CD4-positive, alpha-beta T cell (primary cell): ENCODE data around the gene PCDHGB1. TPM values are rescaled to one million over a fixed set of nuclear protein-coding genes. Genes with fewer than 3 reads are reported as not detected.

Experiments used
- ATAC-seq: fragments of 200-7000 bp; cut with Tn5 transposase; one replicate; pipeline ENCODE4 v1.10.0; 2022; ENCODE audit warnings: mild to moderate bottlenecking; ENCODE audit not compliant: poor library complexity
- CTCF ChIA-PET: fragments of 350-600 bp; sonication (Branson Sonifier 250); formaldehyde crosslinking; loops from one replicate; lab custom pipeline; 2021; ENCODE audit warnings: antibody characterized with exemption, inconsistent platforms; lab: Charles Lee
- POLR2A ChIA-PET: fragments of 350-600 bp; sonication (Branson Sonifier 250); formaldehyde crosslinking; loops from one replicate; lab custom pipeline; 2021; ENCODE audit warnings: antibody characterized with exemption, inconsistent platforms; lab: Charles Lee
- DNase-seq, 14 experiments: peaks; one replicate each; pipeline ENCODE4 v3.0.0-alpha.2; 2013 to 2020; ENCODE audit warnings: mixed read lengths in 2 of 14
- H3K27ac ChIP-seq, 2 donors: one replicate each; pipeline versions ENCODE4 v1.5.1 to v1.7.0; 2013; ENCODE audit warnings: low read length in 2 of 2, low read depth in 1 of 2, mild to moderate bottlenecking in 1 of 2
- H3K27me3 ChIP-seq, 2 experiments: 1 replicate in 1 of 2; 2 replicates in 1 of 2; pipeline versions ENCODE4 v1.6.1 to v1.7.0; 2013; ENCODE audit warnings: low read length in 2 of 2, control low read depth in 1 of 2, mild to moderate bottlenecking in 1 of 2, moderate library complexity in 1 of 2; ENCODE audit not compliant: insufficient read depth in 2 of 2, control insufficient read depth in 1 of 2
- H3K36me3 ChIP-seq: one replicate; pipeline ENCODE4 v1.6.1; 2013; ENCODE audit warnings: low read length, control low read depth; ENCODE audit not compliant: insufficient read depth
- H3K4me1 ChIP-seq: one replicate; pipeline ENCODE4 v1.6.1; 2013; ENCODE audit warnings: low read length, control low read depth; ENCODE audit not compliant: insufficient read depth
- H3K4me3 ChIP-seq: one replicate; pipeline ENCODE4 v1.5.1; 2013; ENCODE audit warnings: mild to moderate bottlenecking, low read length, moderate library complexity
- H3K9me3 ChIP-seq, 2 experiments: 1 replicate in 1 of 2; 2 replicates in 1 of 2; pipeline versions ENCODE4 v1.6.1 to v1.7.0; 2013; ENCODE audit warnings: low read length in 2 of 2, mild to moderate bottlenecking in 2 of 2, control low read depth in 1 of 2, moderate library complexity in 1 of 2; ENCODE audit not compliant: control insufficient read depth in 1 of 2, insufficient read depth in 1 of 2
- H3K27ac Mint-ChIP-seq: one replicate; pipeline ENCODE4 v1.8.0; 2020; ENCODE audit warnings: mixed read lengths
- H3K27me3 Mint-ChIP-seq: one replicate; pipeline ENCODE4 v1.8.0; 2021; ENCODE audit warnings: mixed read lengths
- H3K36me3 Mint-ChIP-seq: one replicate; pipeline ENCODE4 v1.8.0; 2021; ENCODE audit warnings: low read depth, mixed read lengths
- H3K4me1 Mint-ChIP-seq: one replicate; pipeline ENCODE4 v1.8.0; 2021; ENCODE audit warnings: low read depth, mixed read lengths
- H3K4me3 Mint-ChIP-seq: one replicate; pipeline ENCODE4 v1.8.0; 2020; ENCODE audit warnings: mild to moderate bottlenecking, mixed read lengths
- H3K9me3 Mint-ChIP-seq: one replicate; pipeline ENCODE4 v1.8.0; 2020; ENCODE audit warnings: mixed read lengths
- CTCF ChIP-seq: fragments of 200-600 bp; IDR thresholded peaks from one replicate; pipeline ENCODE4 v1.8.0; 2022; ENCODE audit warnings: antibody characterized with exemption, mild to moderate bottlenecking
- intact Hi-C, 2 experiments: fragments of 100-400 bp; cut with DNase I in 1 of 2; cut with micrococcal nuclease in 1 of 2; formaldehyde crosslinking; loops; one replicate each; pipeline versions ENCODE4 v1.15.1 to v1.9.0; 2023 to 2025; cut with DNase I, micrococcal nuclease
- total RNA-seq, 174 experiments: library from RNA in 2 of 174; stranded (reverse) in 2 of 174; gene quantifications; one replicate each; pipeline ENCODE4 v1.2.3 and lab custom pipeline; 2021 to 2026

PCDHGB1 gene
- total RNA-seq, 2 experiments from 2014 or later = 0.05 TPM; not detected in 1

- H3K36me3 Mint-ChIP-seq = peaks cover 33% of the 10 kb centered on the region
- no peak overlapping the region for H3K27ac Mint-ChIP-seq
- H3K4me3 ChIP-seq = no peak overlapping the region
- no peaks in the 10 kb centered on the region for H3K4me1 Mint-ChIP-seq
- ChIA-PET CTCF (interaction anchor here (1.5 kb wide), 1 partner anchor 230 kb away, joined by 3 read pairs; the partner anchor contains the start of gene DIAPH1), POLR2A (no interaction called here)
- peaks cover 30% of the 10 kb centered on the region for H3K9me3 Mint-ChIP-seq
- no peak overlapping the region for H3K4me3 Mint-ChIP-seq
- no peak for DNase-seq
- no peak for TF ChIP-seq CTCF
- peaks cover 89% of the 10 kb centered on the region for H3K27me3 Mint-ChIP-seq
- H3K4me1 ChIP-seq = no peaks in the 10 kb centered on the region
- H3K27me3 ChIP-seq = peaks cover 57 to 88% of the 10 kb centered on the region in 2 experiments
- peaks cover 48 to 70% of the 10 kb centered on the region in 2 experiments for H3K9me3 ChIP-seq
- no peaks in the 10 kb centered on the region for H3K36me3 ChIP-seq
- intact Hi-C loops = no loop called here
- ATAC-seq = no peak
- H3K27ac ChIP-seq = no peak overlapping the region
Observed at GRCh38 chr5:141388661-141389060, 38.8 kb downstream of the PCDHGB1 start.

GRCh38 chr5:141389153-141390042 lies 39.5 kb downstream of the PCDHGB1 start:
- Mint-ChIP-seq H3K27ac (no peak overlapping the region), H3K4me1 (no peaks in the 10 kb centered on the region), H3K36me3 (peaks cover 33% of the 10 kb centered on the region), H3K4me3 (no peak overlapping the region), H3K27me3 (peaks cover 89% of the 10 kb centered on the region), H3K9me3 (peaks cover 31% of the 10 kb centered on the region)
- TF ChIP-seq CTCF = no peak
- POLR2A ChIA-PET = no interaction called here
- no peak for ATAC-seq
- Histone ChIP-seq H3K36me3 (no peaks in the 10 kb centered on the region), H3K27me3 (peaks cover 58 to 87% of the 10 kb centered on the region in 2 experiments), H3K9me3 (peaks cover 50 to 70% of the 10 kb centered on the region in 2 experiments), H3K4me1 (no peaks in the 10 kb centered on the region), H3K27ac (no peak overlapping the region), H3K4me3 (no peak overlapping the region)
- CTCF ChIA-PET = no interaction called here
- intact Hi-C loops = no loop called here
- no peak for DNase-seq

GRCh38 chr5:141392429-141393198 lies 42.7 kb downstream of the PCDHGB1 start, which contains the start of gene PCDHGA8:
Gene PCDHGA8, plus strand, starts transcription at chr5:141392633. Its CDS starts 181 bp downstream, at chr5:141392814.
- Mint-ChIP-seq H3K4me1 (no peaks in the 10 kb centered on the region), H3K27me3 (peaks cover 85% of the 10 kb centered on the region), H3K9me3 (peaks cover 19% of the 10 kb centered on the region), H3K4me3 (no peak within 1 kb of the TSS), H3K27ac (no peak within 1 kb of the TSS), H3K36me3 (peaks cover 20% of the 10 kb centered on the region)
- peaks cover 53 to 89% of the 10 kb centered on the region in 2 experiments for H3K27me3 ChIP-seq
- TF ChIP-seq CTCF = no peak
- no peaks in the 10 kb centered on the region for H3K4me1 ChIP-seq
- no peak within 1 kb of the TSS for H3K27ac ChIP-seq
- no peaks in the 10 kb centered on the region for H3K36me3 ChIP-seq
- ChIA-PET POLR2A (no interaction called here), CTCF (interaction anchor here (0.9 to 1.0 kb wide), 2 partner anchors 23 to 171 kb away, joined by 3 to 4 read pairs; partner anchors contain the start of gene PCDHGB3)
- intact Hi-C loops = no loop called here
- DNase-seq (no peak), ATAC-seq (no peak)
- peaks cover 49 to 53% of the 10 kb centered on the region in 2 experiments for H3K9me3 ChIP-seq
- H3K4me3 ChIP-seq = no peak within 1 kb of the TSS
